ENCODE data around the gene RELL1.

- TF ChIP-seq EP300 (IDR thresholded peaks at IDR 0.05) (no peak), CTCF (IDR thresholded peaks at IDR 0.05) (no peak), POLR2A (IDR thresholded peaks at IDR 0.05; ENCODE audit: low read depth) (no peak)
These were observed 100.0 kb downstream of the RELL1 start for GRCh38 chr4:37586194-37586593.

All from esophagus muscularis mucosa (tissue), 4 donors.